CD4-positive, alpha-beta T cell treated with Interleukin-17A for 4 hours (primary cell): ENCODE data around the gene GLG1.
"Not testable (repeated sequence)": the region's sequence is repeated elsewhere in the genome, so short reads cannot be mapped to it uniquely, and the experiment has no call there.

Experiments
- DNase-seq: peaks from one replicate; pipeline ENCODE4 v3.0.0-alpha.2; 2020; ENCODE audit warnings: mixed read lengths

GLG1 gene

DNA sequence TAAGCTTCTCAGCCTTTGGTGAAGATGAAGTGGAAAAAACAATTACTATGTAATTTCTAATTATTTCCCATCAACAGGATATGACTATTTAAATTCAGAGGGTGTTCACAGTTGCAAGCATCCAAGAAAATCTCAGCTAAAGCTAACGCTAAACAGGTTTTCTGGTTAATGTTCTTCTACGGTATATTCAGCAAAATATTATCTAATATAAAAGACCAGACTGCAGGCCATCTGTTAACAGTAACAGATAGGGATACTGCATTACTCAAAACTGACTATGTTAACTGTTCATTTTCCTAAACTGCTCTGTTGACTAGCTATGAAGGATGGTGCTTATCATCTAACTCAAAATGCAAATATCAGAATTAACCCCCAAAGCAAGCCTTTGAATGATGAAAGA lies 32.8 kb downstream of the GLG1 start:
- DNase-seq = no peak

DNA sequence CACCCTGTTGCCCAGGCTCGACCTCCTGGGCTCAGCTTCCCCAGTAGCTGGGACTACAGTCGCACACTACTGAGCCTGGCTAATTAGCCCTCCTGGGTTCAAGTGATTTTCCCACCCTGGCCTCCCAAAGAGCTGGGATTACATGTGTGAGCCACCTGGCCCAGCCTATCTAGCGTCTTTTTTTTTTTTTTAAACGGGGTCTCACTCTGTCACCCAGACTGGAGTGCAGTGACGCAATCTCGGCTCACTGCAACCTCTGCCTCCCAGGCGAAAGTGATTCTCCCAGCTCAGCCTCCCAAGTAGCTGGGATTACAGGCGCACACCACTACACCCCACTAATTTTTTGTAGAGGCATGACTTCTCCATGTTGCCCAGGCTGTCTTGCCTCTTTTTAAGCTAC lies 33.3 kb downstream of the GLG1 start:
- DNase-seq = no peak

DNA sequence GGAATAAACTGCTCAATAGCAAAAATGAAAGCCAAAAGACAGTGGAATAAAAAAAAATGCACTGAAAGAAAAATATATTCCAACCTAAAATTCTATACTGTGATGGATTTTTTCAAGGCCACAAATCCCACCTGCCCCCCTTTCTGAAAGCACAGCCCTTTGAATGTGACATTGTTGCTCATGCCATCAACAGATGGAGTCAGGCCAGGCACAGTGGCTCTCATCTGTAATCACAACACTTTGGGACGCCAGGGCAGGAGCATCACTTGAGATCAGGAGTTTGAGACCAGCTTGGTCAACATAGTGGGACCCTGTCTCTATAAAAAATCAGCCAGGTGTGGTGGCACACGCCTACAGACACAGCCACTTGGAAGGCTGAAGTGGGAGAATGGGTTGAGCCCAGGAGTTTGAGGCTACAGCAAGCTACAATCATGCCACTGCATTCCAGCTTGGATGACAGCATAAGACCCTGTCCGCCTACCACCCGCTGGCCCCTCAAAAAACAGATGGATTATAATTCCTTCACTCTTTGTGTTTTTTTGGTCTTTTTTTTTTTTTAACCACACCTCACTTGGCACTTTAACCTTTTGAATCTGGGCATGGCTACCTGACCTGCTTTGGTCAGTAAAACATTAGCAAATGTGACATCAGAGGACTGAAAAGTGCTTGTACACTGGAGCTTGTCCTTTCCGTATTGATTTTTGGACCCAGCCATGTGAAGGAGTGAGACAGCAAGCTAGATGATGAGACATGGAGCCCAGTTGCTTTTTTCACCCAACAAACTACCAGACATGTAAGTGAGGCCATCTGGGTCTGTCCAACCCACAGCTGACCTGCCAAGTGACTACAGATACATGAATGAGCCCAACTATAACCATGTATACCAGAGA lies 36.3 kb downstream of the GLG1 start:
- DNase-seq = no peak

DNA sequence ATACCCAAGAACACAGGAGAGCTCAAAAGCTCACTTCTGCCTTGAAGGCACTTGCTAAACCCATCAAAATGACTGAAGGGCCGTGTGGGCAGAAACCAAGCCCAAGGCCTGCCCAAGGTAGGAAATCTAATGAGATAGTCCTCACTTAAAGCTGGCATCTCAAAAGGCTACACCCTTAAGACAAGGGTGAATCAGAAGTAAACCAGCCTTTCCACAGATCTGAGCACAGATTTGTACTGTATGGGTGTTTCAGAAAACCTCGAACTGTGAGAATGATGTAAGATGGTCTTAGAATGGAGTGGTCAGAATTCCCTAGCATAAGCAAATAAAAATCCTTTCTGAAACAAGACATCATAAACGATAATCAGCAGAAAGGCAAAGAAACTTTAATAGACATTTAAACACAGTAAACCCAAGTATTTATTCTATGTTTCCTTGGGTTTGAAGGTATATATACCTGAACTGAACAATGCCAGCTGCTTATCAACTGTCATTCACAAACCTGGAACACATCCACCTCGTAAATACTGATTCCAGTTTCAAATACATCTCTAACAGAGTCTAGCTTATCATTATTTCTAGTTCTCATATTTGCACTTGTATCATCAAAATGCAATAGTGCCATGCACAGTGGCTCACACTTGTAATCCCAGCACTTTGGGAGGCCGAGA lies 37.8 kb downstream of the GLG1 start:
- DNase-seq = no peak

DNA sequence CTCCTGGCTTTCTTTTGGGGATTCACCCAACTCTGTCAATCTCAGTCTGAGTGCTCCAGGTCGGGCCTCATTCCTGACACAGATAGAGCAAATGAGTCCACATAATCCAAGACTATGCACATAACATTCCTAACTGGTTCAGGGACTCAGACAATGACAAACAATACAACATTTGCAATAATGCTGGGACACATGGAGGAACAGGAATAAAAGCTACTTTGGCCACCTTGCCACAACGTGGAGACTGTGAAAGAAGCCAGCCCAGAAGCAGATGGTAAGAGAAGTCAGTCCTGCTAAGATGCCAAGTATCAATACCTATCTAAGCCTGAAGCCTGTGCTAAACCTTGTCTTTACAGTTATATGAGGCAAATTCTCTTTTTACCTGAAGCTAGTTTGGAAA lies 39.0 kb downstream of the GLG1 start:
- no peak for DNase-seq

DNA sequence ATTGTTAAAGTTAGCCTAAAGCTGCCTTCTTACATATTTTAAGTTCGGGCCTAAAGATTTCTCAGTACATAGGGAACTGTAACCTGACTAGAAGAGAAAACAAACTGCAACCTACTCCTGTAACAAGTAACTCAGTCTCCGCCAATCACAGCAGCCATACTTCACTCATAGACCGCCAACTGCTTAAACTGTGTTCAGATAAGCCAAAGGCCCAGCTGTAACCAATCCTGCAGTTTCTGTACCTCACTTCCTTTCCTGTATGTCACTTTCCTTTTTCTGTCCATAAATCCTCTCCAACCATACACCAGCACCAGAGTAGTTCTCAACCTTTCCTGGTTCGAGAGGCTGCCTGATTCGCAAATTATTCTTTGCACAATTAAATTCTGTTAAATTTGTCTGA lies 41.5 kb downstream of the GLG1 start:
- no peak for DNase-seq

DNA sequence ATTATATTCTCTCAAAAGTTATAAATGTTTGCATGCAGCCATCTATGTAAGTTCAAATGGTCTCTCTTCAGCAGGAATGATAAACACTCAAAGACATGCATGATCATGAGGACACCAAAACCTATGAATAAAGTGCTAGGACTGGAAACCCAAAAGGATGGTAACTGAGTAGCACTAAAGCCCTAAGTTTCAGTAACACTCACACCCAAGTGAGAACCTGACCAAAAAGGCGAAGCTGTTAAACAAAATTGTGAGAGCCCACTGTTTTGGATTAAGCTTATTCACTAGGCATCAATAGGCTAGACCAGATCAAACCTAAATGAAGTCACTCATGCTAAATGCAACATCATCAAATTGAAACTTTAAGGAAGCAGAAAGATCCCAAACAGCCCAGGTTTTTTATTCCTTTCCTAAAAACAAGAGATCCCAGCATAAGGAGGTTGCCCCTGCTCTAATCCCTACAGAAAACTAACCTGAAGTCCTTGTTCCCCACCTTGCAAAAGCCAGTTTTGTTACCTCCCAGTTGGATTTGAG lies 42.4 kb downstream of the GLG1 start:
- DNase-seq = no peak

DNA sequence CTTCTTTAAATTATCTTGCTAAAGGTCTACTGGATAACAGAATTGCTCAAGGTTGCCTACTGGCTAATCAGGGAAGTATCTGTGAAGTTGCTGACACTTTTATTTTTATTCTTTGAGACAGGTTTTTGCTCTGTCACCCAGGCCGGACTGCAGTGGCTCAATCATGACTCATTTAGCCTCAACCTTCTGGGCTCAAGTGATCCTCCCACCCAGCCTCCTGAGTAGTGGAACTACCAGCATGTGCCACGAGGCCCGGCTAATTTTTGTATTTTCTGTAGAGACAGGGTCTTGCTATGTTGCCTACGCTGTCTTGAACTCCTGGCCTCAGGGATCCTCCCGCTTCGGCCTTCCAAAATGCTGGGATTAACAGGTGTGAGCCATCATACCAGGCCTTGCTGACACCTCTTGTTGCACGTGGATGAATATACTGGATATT lies 43.1 kb downstream of the GLG1 start:
- DNase-seq = peak; percentile 33

DNA sequence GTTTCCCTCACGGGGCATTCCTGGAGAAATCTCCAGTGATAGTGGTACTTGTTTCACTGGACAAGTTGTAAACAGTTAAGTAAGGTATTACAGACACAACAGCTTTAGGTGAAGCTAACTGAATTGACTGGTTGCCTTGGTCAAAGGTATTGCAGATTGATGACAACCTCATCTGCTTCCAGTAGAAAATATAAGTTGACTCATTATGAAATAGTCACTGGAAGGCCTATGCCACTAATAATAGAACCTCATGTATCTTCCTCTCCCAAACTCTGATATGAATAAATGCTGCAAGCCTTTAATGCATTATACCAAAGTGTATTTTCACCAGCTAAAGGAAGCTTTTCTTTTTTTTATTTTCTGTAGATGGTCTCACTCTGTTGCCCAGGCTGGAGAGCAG lies 44.8 kb downstream of the GLG1 start:
- DNase-seq = no peak

DNA sequence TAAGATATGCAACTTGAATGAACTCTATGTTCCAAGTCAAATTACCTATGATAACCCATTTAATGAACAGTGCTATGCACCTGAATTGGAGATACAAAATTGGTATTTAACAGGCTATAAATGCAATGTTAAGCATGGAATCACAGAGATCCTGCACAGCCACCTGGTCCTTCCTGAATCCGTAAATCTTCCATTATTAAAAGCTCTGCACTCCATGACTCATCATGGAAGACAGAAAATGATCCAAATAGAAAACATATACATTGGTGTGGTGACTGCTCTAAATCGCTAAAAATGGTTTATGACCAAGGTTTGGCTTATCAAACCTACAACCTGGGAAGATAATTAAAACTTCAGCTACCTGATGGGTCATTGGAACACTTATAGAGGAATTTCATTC lies 45.3 kb downstream of the GLG1 start:
- no peak for DNase-seq

DNA sequence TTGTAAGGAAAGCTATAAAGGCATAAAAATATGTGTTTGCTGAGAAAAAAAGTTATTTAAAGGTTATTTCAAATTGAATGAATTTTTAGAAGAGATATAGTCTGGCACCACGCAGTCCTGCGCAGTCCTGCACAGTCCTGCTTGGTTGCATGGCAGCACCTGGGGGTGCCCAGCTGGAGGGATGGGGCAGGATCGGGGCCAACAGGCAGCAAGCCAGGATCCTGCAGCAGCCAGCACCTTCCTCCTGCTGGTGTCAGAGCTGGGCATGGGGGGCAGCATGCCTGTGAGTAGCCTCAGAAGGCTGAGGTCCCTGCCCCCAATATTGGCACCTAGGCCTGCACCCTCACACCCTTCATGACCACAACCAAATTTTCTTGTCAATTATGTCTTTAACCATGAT lies 46.0 kb downstream of the GLG1 start:
- no peak for DNase-seq

DNA sequence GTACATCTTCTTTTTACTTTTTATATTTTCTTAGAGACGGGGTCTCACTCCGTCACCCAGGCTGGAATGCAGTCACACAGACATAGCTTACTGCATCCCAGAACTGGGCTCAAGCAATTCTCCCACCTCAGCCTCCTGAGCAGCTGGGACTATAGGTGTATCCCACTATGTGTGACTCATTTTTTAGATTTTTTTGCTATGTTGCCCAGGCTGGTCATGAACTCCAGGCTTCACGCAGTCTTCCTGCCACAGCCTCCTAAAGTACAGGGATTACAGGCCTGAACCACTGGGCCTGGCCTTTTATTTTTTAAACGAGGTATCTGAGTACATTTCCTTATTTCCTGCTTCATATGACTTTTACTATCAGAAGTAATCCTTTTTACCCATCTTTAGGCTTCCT lies 48.0 kb downstream of the GLG1 start:
- no peak for DNase-seq

DNA sequence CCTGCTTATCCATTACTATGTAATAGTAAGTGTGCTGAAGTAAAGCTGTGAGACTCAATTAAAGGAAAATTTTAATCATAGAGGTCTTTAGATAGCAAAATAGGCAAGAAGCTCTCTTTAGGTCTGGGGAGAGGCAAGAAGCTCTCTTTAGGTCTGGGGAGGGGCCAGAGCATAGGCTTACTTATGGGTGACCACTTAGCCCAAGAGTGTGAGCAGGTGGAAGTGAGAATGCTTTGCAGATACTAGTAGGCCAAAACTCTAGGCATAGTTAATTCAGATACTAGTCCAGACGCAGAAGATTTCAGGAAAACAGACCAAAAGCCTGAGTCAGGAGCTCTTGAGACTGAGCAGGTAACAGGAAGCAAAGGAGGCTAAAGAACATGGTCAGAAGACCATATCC lies 49.6 kb downstream of the GLG1 start:
- no peak for DNase-seq

DNA sequence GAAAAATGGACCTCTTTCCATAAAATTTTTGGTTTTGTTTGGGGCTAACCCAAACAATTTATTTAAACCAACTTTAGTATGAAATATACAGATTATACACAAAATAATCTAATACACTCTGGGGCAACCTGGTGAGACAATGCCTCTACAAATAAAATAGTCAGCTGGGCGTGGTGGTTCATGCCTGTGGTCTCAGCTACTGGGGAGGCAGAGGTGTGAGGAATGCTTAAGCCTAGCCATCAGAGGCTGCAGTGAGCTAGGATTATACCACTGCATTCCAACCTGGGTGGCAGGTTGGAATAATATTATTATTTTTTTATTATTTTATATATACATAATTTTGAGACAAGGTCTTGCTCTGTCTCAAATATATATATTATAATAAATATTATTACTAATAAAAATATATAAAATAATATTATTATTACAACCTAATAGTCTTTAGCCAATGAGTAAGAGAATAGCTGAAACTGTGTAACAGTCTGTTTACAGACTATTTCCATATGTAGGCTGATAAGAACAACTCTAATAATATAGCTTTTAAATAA lies 50.5 kb downstream of the GLG1 start:
- no peak for DNase-seq

DNA sequence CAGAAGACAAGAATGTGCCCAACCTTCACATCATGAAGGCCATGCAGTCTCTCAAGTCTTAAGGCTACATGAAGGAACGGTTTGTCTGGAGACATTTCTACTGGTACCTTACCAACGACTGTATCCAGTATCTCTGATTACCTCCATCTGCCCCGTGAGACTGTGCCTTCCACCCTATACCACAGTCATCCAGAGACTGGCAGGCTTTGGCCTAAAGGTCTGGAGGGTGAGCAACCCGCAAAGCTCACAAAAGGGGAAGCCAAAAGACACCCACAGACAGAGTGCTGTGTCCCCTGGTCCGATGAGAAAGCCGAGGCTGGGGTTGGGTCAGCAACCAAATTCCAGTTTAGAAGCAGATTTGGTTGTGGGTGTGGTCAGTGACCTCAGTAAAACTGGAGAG lies 54.6 kb downstream of the GLG1 start:
- DNase-seq = not testable (repeated sequence)

DNA sequence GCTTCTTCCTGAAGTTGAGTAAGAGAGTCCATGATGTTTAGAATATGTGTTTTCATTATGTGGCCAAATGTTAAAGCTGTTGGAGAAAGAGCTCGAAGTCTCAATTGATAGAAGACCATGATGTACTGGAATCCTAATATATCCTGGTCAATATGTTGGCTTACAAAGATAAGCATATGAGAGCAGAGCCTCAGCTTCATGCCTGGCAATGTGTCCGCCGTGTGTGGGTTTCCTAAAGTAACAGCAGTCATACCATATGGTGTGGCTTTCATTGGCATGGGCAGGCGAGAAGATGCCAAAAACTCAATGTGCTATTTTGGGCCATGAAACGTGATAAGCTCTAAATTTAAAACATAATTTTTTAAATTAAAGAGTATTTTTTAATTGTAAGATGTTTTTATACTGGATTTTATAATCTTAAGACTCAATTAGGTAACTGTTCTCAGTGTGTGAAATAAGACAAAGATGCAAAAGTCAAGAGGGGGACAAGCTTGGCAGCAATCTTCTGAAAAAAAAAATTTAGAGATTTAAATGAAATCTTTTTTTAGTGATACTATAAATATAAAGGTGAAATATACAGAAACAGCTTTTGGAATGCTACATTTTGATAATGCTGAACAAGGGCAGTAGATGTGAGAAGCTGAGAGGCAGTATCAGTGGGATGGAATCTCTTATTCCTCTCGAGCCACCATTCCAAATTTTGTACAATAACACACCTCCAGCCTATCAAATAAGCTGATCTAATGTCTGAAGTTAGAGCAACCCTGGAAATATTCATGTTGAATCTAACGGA lies 56.5 kb downstream of the GLG1 start:
- DNase-seq = not testable (repeated sequence)

DNA sequence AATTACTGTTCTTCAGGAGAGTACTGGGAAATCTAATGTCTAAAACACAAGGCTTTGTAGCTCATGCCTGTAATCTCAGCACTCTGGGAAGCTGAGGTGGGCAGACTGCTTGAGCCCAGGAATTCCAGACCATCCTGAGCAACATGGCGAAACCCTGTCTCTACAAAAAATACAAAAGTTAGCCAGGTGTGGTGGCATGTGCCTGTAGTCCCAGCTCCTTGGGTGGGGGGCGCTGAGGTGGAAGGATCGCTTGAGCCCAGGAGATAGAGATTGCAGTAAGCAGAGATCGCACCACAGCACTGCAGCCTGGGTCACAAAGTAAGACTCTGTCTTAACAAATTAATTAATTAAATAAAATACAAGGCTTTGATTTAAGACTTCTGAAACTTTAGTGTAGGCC lies 60.8 kb downstream of the GLG1 start:
- DNase-seq = not testable (repeated sequence)

DNA sequence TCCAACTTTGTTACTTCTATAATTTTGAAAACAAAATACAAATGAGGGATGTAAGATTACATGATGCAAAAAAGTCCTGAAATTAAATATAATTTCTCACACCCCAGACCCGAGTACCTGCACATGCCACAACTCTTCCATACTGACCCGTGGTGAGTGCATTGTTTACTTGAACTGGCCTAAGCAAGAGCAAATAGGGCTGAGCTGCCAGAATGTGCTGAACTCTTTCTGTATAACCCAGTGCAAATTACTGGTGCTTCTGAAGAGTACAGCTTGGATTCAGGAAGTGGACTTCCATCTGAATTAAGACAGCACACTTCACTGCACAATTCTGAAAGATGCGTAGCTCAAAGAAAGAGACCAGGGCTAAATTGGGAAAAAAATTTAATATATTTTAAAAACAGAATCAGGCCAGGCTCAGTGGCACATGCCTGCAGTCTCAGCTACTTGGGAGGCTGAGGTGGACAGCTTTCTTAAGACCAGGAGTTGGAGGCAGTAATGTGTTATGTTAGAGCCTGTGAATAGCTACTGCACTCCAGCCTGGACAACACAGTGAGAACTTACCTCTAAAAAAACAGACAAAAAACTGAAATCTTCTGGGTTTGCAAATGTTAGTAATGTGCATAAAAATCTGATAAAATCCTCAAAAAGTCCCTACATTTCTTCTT lies 63.9 kb downstream of the GLG1 start:
- not testable (repeated sequence) for DNase-seq

DNA sequence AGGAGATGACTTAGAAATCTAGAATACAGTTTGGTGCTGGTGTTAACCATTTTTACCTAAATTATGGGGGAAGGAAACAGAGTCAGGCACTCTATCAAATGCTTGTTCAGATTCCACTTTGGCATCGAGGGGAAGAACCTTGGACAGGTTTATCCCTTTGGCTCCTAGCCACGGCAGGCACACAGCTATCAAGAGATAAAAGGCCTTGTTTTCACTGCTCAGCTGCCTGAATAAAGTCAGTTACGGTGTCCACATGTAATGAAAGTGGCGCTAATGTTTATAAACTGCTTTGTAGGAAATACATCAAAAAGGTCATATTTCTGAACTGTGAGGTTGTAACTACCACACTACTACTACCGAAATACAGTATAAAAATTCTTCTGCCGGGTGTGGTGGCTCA lies 66.3 kb downstream of the GLG1 start:
- DNase-seq = not testable (repeated sequence)

DNA sequence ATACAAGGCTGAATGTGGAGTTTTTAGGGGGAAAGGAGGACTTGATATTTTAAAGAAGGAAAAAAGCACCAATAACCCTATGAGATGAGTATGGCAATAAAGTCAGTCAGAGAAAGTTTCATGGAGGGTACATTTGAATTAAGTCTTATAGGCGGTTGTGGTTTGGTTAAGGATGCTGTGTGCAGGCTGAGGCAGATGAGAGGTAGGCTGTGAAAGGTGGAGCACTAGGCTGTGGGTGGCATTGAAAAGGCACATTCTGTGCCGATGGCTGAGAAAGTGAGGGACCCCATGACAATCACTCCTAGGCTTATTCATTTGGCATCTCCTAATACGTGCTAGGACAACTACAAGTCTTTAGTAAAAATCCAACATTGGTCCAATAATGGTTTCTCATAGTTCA lies 68.1 kb downstream of the GLG1 start:
- not testable (repeated sequence) for DNase-seq

DNA sequence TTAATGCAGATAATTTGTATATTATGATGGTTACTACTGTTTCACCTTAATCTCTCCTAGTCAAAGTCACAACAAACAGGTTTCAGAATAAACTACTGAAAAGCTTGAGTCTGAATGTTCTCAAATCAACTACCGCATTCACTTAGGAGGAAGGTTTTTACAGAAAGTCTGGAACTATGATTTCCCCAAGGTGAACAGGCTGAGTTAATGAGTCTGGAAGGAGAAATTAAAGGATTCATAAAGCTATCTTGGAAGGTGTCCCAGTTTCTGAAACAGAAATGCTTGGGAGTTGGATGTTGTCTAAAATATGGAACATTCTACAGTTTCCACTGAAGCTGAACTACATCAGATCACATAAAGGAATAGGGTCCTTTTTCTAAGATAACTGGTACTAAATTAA lies 69.2 kb downstream of the GLG1 start:
- DNase-seq = not testable (repeated sequence)

DNA sequence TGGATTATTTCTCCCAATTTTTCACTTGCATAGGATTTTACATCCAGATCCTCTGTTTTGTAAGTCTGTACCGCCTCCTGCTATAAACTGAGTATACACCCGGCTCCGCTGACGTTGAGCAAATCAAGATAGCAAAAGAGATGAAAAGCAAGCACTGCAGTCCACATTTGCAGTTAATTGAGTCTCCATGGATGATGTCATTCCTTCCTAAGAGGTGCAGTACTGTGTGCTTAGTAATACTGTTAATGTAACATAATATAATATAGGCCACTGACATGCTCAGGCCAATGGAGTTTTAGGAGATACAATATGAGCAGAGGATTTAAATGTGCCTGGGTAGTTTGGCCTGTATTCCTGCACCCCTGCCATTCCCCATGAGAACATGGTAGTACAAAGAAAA lies 72.3 kb downstream of the GLG1 start:
- not testable (repeated sequence) for DNase-seq
